ENCODE results near the gene SEPTIN10. TPM values are rescaled to one million over a fixed set of nuclear protein-coding genes. Genes with fewer than 3 reads are reported as not detected.

Gene SEPTIN10
- total RNA-seq, 4 donors from 2014 or later = 39.6 to 151 (median 106) TPM

GRCh38 chr2:109547280-109547679, 66.5 kb downstream of the SEPTIN10 start:
- in situ Hi-C loops (cut with MboI; ENCODE audit: low pct_ligation_motif_present in 1 of 4, low pct_unique_long_range_greater_than_20kb in 1 of 4, low sequenced_read_pairs in 3 of 4) = loop anchor here in 1 of 4 donors (10.0 kb wide), 1 partner anchor 168 kb away; no protein-coding TSS in a partner anchor

GRCh38 chr2:109545828-109546713, 67.7 kb downstream of the SEPTIN10 start:
- TF ChIP-seq POLR2A (IDR thresholded peaks at IDR 0.05) (no peak), CTCF (IDR thresholded peaks at IDR 0.05) (peak; percentile 83 to 93 (median 87))
- no peaks in the 10 kb centered on the region for H3K36me3 ChIP-seq
- H3K27ac ChIP-seq = no peak overlapping the region
- no peaks in the 10 kb centered on the region for H3K27me3 ChIP-seq
- H3K9me3 ChIP-seq = no peaks in the 10 kb centered on the region
- no peak overlapping the region for H3K4me3 ChIP-seq
- peaks cover 0 to 3% (median 0%) of the 10 kb centered on the region in 4 donors for H3K4me1 ChIP-seq
- in situ Hi-C loops (cut with MboI; ENCODE audit: low pct_ligation_motif_present in 1 of 4, low pct_unique_long_range_greater_than_20kb in 1 of 4, low sequenced_read_pairs in 3 of 4) (loop anchor here in 1 of 4 donors (10.0 kb wide), 1 partner anchor 169 kb away; no protein-coding TSS in a partner anchor), intact Hi-C loops (cut with DNase I; ENCODE audit: low total_unique reads) (loop anchor here (5.0 kb wide), 1 partner anchor 191 kb away; no protein-coding TSS in a partner anchor)
- peak; percentile 63 for DNase-seq
- WGBS, 2 donors (ENCODE audit: low coverage in 1 of 2) = 27 to 32% methylated on average over 8 to 10 of the region's 10 CpGs

More at GRCh38 chr2:109547280-109547679, 66.5 kb downstream of the SEPTIN10 start:
- peaks cover 0 to 3% (median 0%) of the 10 kb centered on the region in 4 donors for H3K4me1 ChIP-seq
- no peak overlapping the region for H3K27ac ChIP-seq
- H3K27me3 ChIP-seq = no peaks in the 10 kb centered on the region
- no peak for DNase-seq
- H3K4me3 ChIP-seq = no peak overlapping the region
- H3K36me3 ChIP-seq = peaks cover 0 to 1% (median 0%) of the 10 kb centered on the region in 4 donors
- intact Hi-C loops (cut with DNase I; ENCODE audit: low total_unique reads) = loop anchor here (5.0 kb wide), 1 partner anchor 190 kb away; no protein-coding TSS in a partner anchor
- 83 to 85% methylated on average over 2 of the region's 2 CpGs for WGBS, 2 donors (ENCODE audit: low coverage in 1 of 2)
- TF ChIP-seq POLR2A (IDR thresholded peaks at IDR 0.05) = no peak
- no peak for TF ChIP-seq POLR2AphosphoS5 (IDR thresholded peaks at IDR 0.05)
- peak in 1 of 5 experiments; percentile 10 for TF ChIP-seq CTCF (IDR thresholded peaks at IDR 0.05)
- H3K9me3 ChIP-seq = no peaks in the 10 kb centered on the region

- Histone ChIP-seq H3K4me1 (peaks cover 0 to 3% (median 0%) of the 10 kb centered on the region in 4 donors), H3K4me3 (no peak overlapping the region), H3K36me3 (no peaks in the 10 kb centered on the region), H3K27me3 (no peaks in the 10 kb centered on the region), H3K9me3 (no peaks in the 10 kb centered on the region), H3K27ac (no peak overlapping the region)
- intact Hi-C loops (cut with DNase I; ENCODE audit: low total_unique reads) (no loop called here), in situ Hi-C loops (cut with MboI; ENCODE audit: low pct_ligation_motif_present in 1 of 4, low pct_unique_long_range_greater_than_20kb in 1 of 4, low sequenced_read_pairs in 3 of 4) (loop anchor here in 1 of 4 donors (10.0 kb wide), 1 partner anchor 172 kb away; no protein-coding TSS in a partner anchor)
- 68% methylated on average over 6 of the region's 6 CpGs; no CpG with 5 or more reads in 1 of the 2 donors for WGBS, 2 donors (ENCODE audit: low coverage in 1 of 2)
- no peak for TF ChIP-seq CTCF (IDR thresholded peaks at IDR 0.05)
- no peak for TF ChIP-seq POLR2A (IDR thresholded peaks at IDR 0.05)
- no peak for TF ChIP-seq EP300 (IDR thresholded peaks at IDR 0.05; ENCODE audit: low read depth)
- TF ChIP-seq POLR2AphosphoS5 (IDR thresholded peaks at IDR 0.05) = no peak
- DNase-seq = no peak
Measured at GRCh38 chr2:109542384-109542783, 71.4 kb downstream of the SEPTIN10 start.

- intact Hi-C loops (cut with DNase I; ENCODE audit: low total_unique reads) = no loop called here
- Histone ChIP-seq H3K4me3 (no peak overlapping the region), H3K36me3 (no peaks in the 10 kb centered on the region), H3K9me3 (no peaks in the 10 kb centered on the region), H3K27me3 (no peaks in the 10 kb centered on the region), H3K27ac (no peak overlapping the region), H3K4me1 (no peaks in the 10 kb centered on the region)
- 80 to 84% methylated on average over 3 to 8 of the region's 8 CpGs for WGBS, 2 donors (ENCODE audit: low coverage in 1 of 2)
- no peak for DNase-seq
- in situ Hi-C loops (cut with MboI; ENCODE audit: low pct_ligation_motif_present in 1 of 4, low pct_unique_long_range_greater_than_20kb in 1 of 4, low sequenced_read_pairs in 3 of 4) = no loop called here
- TF ChIP-seq EP300 (IDR thresholded peaks at IDR 0.05; ENCODE audit: low read depth) = no peak
- TF ChIP-seq POLR2A (IDR thresholded peaks at IDR 0.05) = no peak
Measured at GRCh38 chr2:109538546-109538945, 75.2 kb downstream of the SEPTIN10 start.
